IgD-negative memory B cell (primary cell): ENCODE results near the gene OPTN. TPM values are rescaled to one million over a fixed set of nuclear protein-coding genes. Genes with fewer than 3 reads are reported as not detected.
A peak's percentile ranks its signal among the peaks of the same experiment; 100 is the strongest.
"Not testable (repeated sequence)": the region's sequence is repeated elsewhere in the genome, so short reads cannot be mapped to it uniquely, and the experiment has no call there.

Experiments
- H3K27ac Mint-ChIP-seq, 3 donors: one replicate each; pipeline ENCODE4 v1.8.0; 2020 to 2022; ENCODE audit warnings: mild to moderate bottlenecking in 3 of 3, mixed read lengths in 3 of 3, moderate library complexity in 1 of 3
- H3K27me3 Mint-ChIP-seq: one replicate; pipeline ENCODE4 v1.8.0; 2021; ENCODE audit warnings: mixed read lengths
- H3K36me3 Mint-ChIP-seq: one replicate; pipeline ENCODE4 v1.8.0; 2020; ENCODE audit warnings: mild to moderate bottlenecking, mixed read lengths
- H3K4me1 Mint-ChIP-seq, 3 donors: one replicate each; pipeline ENCODE4 v1.8.0; 2020 to 2022; ENCODE audit warnings: mixed read lengths in 3 of 3, mild to moderate bottlenecking in 1 of 3
- H3K4me3 Mint-ChIP-seq, 4 donors: one replicate each; pipeline ENCODE4 v1.8.0; 2020 to 2022; ENCODE audit warnings: mild to moderate bottlenecking in 4 of 4, mixed read lengths in 4 of 4, moderate library complexity in 3 of 4
- H3K9me3 Mint-ChIP-seq, 3 donors: one replicate each; pipeline ENCODE4 v1.8.0; 2020 to 2021; ENCODE audit warnings: mixed read lengths in 3 of 3, mild to moderate bottlenecking in 1 of 3
- polyA plus RNA-seq: library from polyadenylated mRNA; unstranded; fragments of 300-500 nt; fragmentation: Illumina TruSeq; gene quantifications from one replicate; pipeline ENCODE4 v1.2.3, GENCODE V29; 2021

The OPTN gene
- polyA plus RNA-seq, 1 donor from 2014 or later = 16.3 TPM

DNA sequence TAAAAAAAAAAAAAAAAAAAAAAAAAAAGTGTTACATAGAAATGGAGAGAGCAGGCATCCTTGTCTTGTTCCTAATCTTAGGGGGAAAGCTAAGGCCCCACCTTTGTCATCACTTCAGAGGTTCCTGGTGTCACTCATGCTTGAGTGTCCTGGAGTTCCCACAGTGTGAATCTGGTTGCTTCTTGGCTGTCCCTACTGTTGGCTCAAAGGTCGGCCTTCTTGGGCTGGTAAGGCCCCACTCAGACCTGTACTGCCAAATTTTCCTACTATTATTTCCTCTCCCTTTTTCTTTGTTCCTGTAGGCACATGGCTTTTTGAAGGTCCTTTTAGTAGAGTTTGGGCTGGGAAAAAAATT is 21.5 kb downstream of the OPTN start:
- Mint-ChIP-seq H3K4me3 (no peak overlapping the region), H3K4me1 (peaks cover 11 to 15% (median 15%) of the 10 kb centered on the region in 3 donors), H3K9me3 (no peaks in the 10 kb centered on the region), H3K27ac (no peak overlapping the region), H3K36me3 (peaks cover 18% of the 10 kb centered on the region), H3K27me3 (no peaks in the 10 kb centered on the region)

DNA sequence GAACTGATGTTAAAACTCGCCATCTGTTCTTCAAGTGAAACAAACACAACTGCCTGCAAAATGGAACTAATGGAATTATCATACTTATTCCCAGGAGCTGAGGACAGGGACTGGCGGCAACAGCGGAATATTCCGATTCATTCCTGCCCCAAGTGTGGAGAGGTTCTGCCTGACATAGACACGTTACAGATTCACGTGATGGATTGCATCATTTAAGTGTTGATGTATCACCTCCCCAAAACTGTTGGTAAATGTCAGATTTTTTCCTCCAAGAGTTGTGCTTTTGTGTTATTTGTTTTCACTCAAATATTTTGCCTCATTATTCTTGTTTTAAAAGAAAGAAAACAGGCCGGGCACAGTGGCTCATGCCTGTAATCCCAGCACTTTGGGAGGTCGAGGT is 36.7 kb downstream of the OPTN start:
- Mint-ChIP-seq H3K27ac (no peak overlapping the region), H3K27me3 (no peaks in the 10 kb centered on the region), H3K9me3 (no peaks in the 10 kb centered on the region), H3K4me3 (no peak overlapping the region), H3K36me3 (peaks cover 24% of the 10 kb centered on the region), H3K4me1 (no peaks in the 10 kb centered on the region)

DNA sequence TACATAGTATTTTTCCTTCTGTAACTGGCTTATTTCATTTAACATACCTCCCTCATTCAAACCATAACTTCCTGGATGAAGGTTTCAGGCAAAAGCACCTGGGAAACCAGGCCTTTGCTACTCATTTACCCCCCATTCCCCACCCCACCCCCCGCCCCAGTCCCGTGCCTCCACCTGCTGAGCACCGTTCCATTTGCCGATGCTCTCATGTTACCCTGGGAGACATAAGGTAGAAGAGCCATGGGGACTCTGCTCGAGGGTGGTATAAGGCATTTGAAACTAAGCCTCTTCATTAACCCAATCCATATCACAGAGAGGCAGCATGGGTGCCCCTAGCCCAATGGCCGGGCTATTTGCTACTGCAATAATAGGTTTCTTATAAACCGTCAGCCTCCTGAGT is 39.2 kb downstream of the OPTN start:
- H3K36me3 Mint-ChIP-seq = peaks cover 21% of the 10 kb centered on the region
- no peak overlapping the region for H3K27ac Mint-ChIP-seq
- H3K4me3 Mint-ChIP-seq = no peak overlapping the region
- peaks cover 0 to under 1% (median 0%) of the 10 kb centered on the region in 3 donors for H3K9me3 Mint-ChIP-seq
- H3K4me1 Mint-ChIP-seq = no peaks in the 10 kb centered on the region
- no peaks in the 10 kb centered on the region for H3K27me3 Mint-ChIP-seq

DNA sequence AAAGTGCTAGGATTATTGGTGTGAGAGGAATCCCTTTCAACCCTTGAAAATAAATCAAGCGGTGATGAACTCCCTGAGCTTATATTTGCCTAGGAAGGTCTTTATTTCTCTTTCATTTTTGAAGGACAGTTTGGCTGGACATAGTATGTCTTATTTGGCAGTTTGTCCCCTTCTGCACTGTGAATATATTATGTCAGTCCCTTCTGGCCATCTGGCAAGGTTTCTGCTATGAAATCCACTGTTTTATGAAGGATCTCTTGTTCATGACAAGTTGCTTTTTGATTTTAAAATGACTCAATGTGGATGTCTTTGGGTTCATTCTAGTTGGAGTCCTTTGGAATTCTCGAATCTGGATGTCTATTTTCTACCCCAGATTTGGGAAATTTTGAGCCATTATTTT is 39.7 kb downstream of the OPTN start:
- H3K4me1 Mint-ChIP-seq = no peaks in the 10 kb centered on the region
- peaks cover 22% of the 10 kb centered on the region for H3K36me3 Mint-ChIP-seq
- no peak overlapping the region for H3K27ac Mint-ChIP-seq
- H3K27me3 Mint-ChIP-seq = no peaks in the 10 kb centered on the region
- no peak overlapping the region for H3K4me3 Mint-ChIP-seq
- H3K9me3 Mint-ChIP-seq = peaks cover 0 to 6% (median 3%) of the 10 kb centered on the region in 3 donors

DNA sequence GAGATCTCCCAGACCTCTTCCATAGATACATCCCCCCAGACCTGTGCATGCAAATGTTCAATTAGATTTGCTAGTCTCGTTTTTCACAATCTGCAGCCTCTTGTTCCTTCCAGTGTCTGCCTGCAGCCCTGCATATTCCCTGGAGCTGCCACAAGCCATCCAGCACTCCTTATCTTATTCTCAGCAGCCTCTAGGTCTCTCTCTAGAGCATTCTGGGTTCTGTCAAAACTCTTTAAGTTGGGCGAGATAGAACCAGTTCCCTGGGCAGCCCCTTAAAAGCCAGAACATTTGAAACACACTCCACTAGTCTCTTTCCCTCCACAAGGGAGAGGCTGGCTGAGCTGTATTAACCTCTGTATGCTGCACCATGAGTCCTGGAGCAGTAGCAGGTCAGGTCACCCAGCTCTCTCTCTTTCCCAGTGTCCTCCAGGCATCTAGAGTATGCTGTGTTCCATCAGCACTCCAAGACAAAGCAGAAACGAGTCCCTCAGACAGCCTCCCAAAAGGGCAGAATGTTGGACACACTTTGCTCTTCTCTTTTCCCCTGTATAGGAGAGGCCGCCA is 40.7 kb downstream of the OPTN start:
- H3K36me3 Mint-ChIP-seq = peaks cover 21% of the 10 kb centered on the region
- H3K27me3 Mint-ChIP-seq = no peaks in the 10 kb centered on the region
- peak overlapping the region in 1 of 3 donors; percentile 48 for H3K27ac Mint-ChIP-seq
- H3K4me3 Mint-ChIP-seq = no peak overlapping the region
- peaks cover 3 to 13% (median 3%) of the 10 kb centered on the region in 3 donors for H3K9me3 Mint-ChIP-seq
- no peaks in the 10 kb centered on the region for H3K4me1 Mint-ChIP-seq

DNA sequence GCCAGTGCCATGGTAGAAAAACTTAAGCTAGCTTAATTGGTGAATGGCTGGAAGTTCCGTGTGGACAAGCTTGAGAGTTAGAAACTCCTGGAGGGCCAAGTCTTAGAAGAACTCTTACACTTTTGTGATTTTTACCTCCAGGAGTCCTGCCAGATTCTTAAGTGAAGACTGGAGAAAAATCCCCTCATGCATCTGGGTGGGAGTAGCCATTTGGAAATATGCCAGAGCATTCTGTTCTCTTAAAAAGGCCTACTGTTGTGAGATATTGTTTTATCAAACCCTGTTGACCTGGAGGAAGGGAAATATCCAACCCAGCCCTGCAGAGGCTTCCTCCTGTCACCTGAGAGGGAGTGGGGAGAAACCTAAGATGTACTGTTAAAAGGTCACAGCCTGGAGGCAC is 43.8 kb downstream of the OPTN start:
- no peak overlapping the region for H3K27ac Mint-ChIP-seq
- H3K4me1 Mint-ChIP-seq = no peaks in the 10 kb centered on the region
- H3K27me3 Mint-ChIP-seq = no peaks in the 10 kb centered on the region
- peaks cover 4 to 20% (median 4%) of the 10 kb centered on the region in 3 donors for H3K9me3 Mint-ChIP-seq
- peaks cover 20% of the 10 kb centered on the region for H3K36me3 Mint-ChIP-seq
- H3K4me3 Mint-ChIP-seq = no peak overlapping the region

DNA sequence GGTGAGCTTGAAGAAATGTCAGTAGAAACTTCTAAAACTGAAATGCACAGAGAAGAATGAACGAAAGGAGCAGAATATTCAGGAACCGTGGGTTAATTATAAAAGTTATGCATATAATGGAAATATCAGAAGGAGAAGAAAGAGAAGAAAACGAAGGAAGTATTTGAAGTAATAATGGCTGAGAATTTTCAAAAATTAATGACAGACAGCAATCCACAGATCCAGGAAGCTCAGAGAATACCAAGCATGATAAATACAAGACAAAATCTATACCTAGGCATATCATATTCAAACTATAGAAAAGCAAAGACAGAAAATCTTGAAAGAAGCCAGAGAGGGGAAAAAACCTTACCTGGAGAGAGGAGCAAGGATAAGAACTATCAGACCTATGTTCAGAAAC is 44.9 kb downstream of the OPTN start:
- peaks cover 17% of the 10 kb centered on the region for H3K36me3 Mint-ChIP-seq

DNA sequence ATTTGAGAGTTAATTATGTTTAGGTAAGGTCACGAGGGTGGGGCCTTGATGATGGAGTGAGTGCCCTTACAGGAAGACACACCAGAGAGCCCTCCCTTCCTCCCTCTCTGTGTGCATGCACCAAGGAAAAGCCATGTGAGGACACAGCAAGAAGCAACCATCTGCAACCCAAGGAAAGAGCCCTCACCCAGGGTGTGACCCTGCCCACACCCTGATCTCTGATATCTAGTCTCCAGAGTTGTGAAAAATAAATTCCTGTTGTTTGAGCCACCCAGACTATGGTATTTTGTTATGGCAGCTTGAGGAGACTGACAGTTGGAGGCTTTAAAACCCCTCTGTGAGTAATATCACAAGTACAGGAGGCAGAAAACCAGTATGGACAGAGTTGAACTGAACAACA is 46.4 kb downstream of the OPTN start:
- Mint-ChIP-seq H3K4me3 (no peak overlapping the region), H3K36me3 (peaks cover 12% of the 10 kb centered on the region), H3K9me3 (peaks cover 4 to 20% (median 4%) of the 10 kb centered on the region in 3 donors), H3K27ac (no peak overlapping the region), H3K27me3 (no peaks in the 10 kb centered on the region), H3K4me1 (no peaks in the 10 kb centered on the region)

More for the DNA sequence above, 44.9 kb downstream of the OPTN start:
- H3K4me3 Mint-ChIP-seq = peak overlapping the region in 1 of 4 donors; percentile 19
- no peaks in the 10 kb centered on the region for H3K4me1 Mint-ChIP-seq
- peaks cover 4 to 20% (median 4%) of the 10 kb centered on the region in 3 donors for H3K9me3 Mint-ChIP-seq
- H3K27ac Mint-ChIP-seq = no peak overlapping the region
- H3K27me3 Mint-ChIP-seq = no peaks in the 10 kb centered on the region

DNA sequence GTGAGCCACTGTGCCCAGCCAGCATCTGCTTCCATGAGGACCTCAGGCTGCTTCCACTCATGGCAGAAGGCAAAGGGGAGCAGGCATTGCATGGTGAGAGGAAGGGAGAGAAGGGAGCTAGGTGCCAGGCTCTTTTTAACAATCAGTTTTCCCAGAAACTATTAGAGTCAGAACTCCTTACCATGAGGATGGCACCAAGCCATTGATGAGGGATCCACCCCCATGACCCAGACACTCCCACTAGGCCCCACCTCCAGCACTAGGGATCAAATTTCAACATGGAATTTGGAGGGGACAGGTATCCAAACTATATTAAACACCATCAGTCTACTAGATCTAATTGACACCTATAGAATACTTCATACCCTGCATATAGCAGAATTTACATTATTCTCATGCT is 47.2 kb downstream of the OPTN start:
- H3K36me3 Mint-ChIP-seq = peaks cover 12% of the 10 kb centered on the region
- H3K4me3 Mint-ChIP-seq = no peak overlapping the region
- no peaks in the 10 kb centered on the region for H3K27me3 Mint-ChIP-seq
- H3K27ac Mint-ChIP-seq = no peak overlapping the region
- H3K4me1 Mint-ChIP-seq = no peaks in the 10 kb centered on the region
- peaks cover 4 to 20% (median 4%) of the 10 kb centered on the region in 3 donors for H3K9me3 Mint-ChIP-seq

DNA sequence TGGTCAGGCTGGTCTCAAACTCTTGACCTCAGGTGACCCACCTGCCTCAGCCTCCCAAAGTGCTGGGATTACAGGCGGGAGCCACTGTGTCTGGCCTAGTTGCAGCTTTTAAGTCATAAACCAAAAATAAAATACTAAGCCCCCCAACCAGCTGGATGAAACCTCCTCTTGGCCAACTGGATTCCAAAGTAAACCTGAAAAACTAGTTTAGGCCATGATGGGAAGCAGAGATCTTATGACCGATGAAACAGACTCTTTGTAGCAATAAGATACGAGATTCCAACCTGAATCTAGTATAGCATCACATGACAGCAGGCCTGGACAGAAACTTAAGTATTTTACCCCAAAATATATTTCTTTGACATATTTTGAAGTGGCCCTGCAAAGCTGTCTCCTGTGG is 52.3 kb downstream of the OPTN start:
- Mint-ChIP-seq H3K27me3 (peaks cover 4% of the 10 kb centered on the region), H3K9me3 (peaks cover 0 to 5% (median 0%) of the 10 kb centered on the region in 3 donors), H3K4me1 (no peaks in the 10 kb centered on the region), H3K27ac (no peak overlapping the region), H3K4me3 (no peak overlapping the region), H3K36me3 (no peaks in the 10 kb centered on the region)

DNA sequence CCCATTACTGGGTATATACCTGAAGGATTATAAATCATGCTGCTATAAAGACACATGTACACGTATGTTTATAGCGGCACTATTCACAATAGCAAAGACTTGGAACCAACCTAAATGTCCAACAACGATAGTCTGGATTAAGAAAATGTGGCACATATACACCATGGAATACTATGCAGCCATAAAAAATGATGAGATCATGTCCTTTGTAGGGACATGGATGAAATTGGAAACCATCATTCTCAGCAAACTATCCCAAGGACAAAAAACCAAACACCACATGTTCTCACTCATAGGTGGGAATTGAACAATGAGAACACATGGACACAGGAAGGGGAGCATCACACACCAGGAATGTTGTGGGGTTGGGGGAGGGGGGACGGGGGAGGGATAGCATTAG is 55.9 kb downstream of the OPTN start:
- H3K9me3 Mint-ChIP-seq, H3K4me1 Mint-ChIP-seq, H3K36me3 Mint-ChIP-seq, H3K27ac Mint-ChIP-seq, H3K4me3 Mint-ChIP-seq, H3K27me3 Mint-ChIP-seq: not testable (repeated sequence)

DNA sequence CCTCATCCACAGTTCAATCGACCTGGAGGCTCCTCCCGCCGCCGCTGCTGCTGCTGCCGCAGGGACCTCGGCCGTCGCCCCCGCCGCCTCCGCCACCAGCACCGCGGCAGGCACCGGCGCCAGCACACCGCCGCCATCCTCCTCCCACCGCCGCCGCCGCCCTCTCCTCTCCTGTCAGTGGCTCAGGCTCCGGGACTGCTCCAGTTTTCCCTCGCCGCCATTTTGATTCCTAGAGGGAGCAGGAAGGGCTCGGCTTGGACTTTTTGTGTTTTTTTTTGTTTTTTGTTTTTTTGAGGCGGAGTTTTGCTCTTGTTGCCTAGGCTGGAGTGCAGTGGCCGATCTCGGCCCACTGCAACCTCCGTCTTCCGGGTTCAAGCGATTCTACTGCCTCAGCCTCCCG is 58.4 kb downstream of the OPTN start:
- Mint-ChIP-seq H3K4me3 (peak overlapping the region; percentile 61 to 80 (median 70)), H3K9me3 (peaks cover 0 to 3% (median 0%) of the 10 kb centered on the region in 3 donors), H3K36me3 (no peaks in the 10 kb centered on the region), H3K27ac (peak overlapping the region in 1 of 3 donors; percentile 63), H3K27me3 (peaks cover 6% of the 10 kb centered on the region), H3K4me1 (peaks cover 14% of the 10 kb centered on the region in 3 donors)

DNA sequence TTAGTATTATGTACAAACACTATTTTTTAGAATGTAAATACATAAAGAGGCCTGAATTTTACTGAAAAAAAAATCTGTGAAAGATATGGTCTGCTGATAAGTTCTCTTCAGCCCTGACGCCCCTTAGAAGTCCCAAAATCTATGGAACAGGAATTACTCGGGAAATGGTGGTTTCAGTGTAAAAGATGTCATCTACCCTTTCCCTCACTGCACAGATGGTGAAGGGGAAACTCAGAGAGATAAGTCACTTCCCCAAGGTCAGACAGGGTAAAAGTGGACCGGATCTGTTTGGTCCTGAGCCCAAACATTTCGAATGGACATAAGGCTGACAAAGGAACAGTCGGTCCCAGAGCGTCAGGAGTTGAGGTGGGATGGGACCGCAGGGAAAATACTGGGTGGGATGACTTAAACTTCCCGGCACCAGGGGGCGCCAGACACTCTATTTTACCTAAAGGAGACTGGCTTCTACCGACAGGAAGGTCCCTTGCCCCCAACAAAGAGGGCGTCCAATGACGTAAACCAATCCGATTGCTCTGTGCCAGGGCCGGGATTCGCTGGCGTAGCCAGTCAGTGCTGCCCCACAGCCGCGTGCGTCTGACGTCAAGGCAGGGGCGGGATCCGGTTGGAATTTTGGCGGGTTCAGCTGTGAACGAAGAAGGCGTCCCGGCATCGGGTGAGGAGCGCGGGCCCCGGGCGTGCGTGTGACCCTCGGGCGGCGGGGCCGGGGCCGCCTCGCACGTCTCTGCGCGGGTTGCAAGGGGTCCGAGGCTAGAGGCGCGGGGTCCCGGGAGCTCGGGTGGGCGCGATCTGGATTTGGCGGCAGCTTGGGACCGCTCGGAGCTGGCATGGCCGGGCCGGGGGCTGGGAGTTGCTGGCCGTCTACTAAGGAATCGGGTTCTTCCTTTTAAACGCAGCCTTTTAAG is 61.2 kb downstream of the OPTN start, which contains the start of gene MCM10:
Gene MCM10, plus strand, starts transcription at position 625 of the 923 bp plus-strand sequence. CDS start 2,645 bp downstream, outside the sequence.
- H3K36me3 Mint-ChIP-seq = no peaks in the 10 kb centered on the region
- peak within 1 kb of the TSS; percentile 24 to 82 (median 30) for H3K27ac Mint-ChIP-seq
- H3K4me1 Mint-ChIP-seq = peaks cover 14% of the 10 kb centered on the region in 3 donors
- peaks cover 2% of the 10 kb centered on the region for H3K27me3 Mint-ChIP-seq
- no peaks in the 10 kb centered on the region for H3K9me3 Mint-ChIP-seq
- H3K4me3 Mint-ChIP-seq = peak within 1 kb of the TSS; percentile 81 to 98 (median 89)

DNA sequence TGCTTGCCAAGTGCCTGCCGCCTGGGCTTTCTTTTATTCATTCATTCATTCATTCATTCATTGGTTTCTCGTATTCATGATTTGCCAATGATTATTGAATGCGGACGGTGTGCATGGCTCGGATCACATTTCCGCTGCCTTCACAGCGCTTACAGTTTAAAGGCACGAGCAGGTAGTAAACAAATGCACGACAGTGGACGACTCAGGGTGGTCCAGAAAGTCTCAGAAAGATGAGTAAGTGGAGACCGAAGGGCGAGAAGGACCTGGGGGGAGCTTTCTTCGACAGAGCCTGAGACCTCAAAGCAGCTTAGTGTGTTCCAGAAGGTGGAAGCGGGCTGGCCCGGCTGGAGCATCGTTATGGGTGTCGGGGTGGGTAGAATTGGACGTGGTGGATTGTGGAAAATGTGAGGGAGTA is 61.9 kb downstream of the OPTN start:
- peak overlapping the region; percentile 81 to 98 (median 89) for H3K4me3 Mint-ChIP-seq
- H3K9me3 Mint-ChIP-seq = no peaks in the 10 kb centered on the region
- no peaks in the 10 kb centered on the region for H3K36me3 Mint-ChIP-seq
- peak overlapping the region; percentile 24 to 49 (median 30) for H3K27ac Mint-ChIP-seq
- H3K4me1 Mint-ChIP-seq = peaks cover 14% of the 10 kb centered on the region in 3 donors
- H3K27me3 Mint-ChIP-seq = peaks cover 2% of the 10 kb centered on the region

DNA sequence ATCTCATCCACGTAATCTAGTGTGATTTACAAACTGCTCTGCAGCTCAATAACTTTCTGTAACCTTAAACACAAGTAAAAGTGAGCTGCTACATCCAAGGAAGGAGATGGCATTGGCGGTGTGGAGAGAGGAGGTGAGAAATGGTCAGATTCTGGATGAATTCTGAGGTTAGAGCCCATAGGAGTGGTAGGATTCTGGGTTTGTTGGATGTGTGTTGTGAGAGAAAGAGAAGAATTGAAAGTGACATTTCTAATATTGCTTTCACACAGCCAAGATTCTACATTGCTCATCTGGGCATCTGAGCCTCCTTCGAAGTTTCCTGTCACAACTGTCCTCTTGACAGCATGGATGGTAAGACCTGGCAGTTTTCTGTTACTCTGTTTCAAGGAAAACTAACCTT is 63.9 kb downstream of the OPTN start:
- Mint-ChIP-seq H3K4me1 (peaks cover 14% of the 10 kb centered on the region in 3 donors), H3K36me3 (no peaks in the 10 kb centered on the region), H3K9me3 (no peaks in the 10 kb centered on the region), H3K4me3 (no peak overlapping the region), H3K27ac (no peak overlapping the region), H3K27me3 (peaks cover 2% of the 10 kb centered on the region)
